Measurements from ENCODE around the gene SLC25A39. TPM values are rescaled to one million over a fixed set of nuclear protein-coding genes. Genes with fewer than 3 reads are reported as not detected.

The SLC25A39 gene
- total RNA-seq, 4 donors from 2014 or later, result 93.2 to 148 (median 107) TPM

- no peak for DNase-seq
- Histone ChIP-seq H3K27ac (peak within 1 kb of the TSS in 3 of 4 donors; percentile 45 to 58 (median 48)), H3K4me1 (peaks cover 3 to 59% (median 14%) of the 10 kb centered on the region in 3 donors), H3K36me3 (no peaks in the 10 kb centered on the region), H3K4me3 (peak within 1 kb of the TSS; percentile 64 to 84 (median 72)), H3K9me3 (no peaks in the 10 kb centered on the region), H3K27me3 (peaks cover 0 to 18% (median 0%) of the 10 kb centered on the region in 4 donors)
- TF ChIP-seq POLR2A (IDR thresholded peaks at IDR 0.05) (no peak), CTCF (IDR thresholded peaks at IDR 0.05) (peak; percentile 54 to 79 (median 66))
- WGBS, 2 donors, result 0 to 4% methylated on average over 1 to 8 of the region's 63 CpGs
- intact Hi-C loops (cut with DNase I), result no loop called here
Observed at GRCh38 chr17:44363613-44364159, 39.1 kb upstream of the SLC25A39 start, which contains the start of gene FAM171A2. Gene FAM171A2 (minus strand): TSS chr17:44363853. CDS start chr17:44363714, 139 bp downstream.

- intact Hi-C loops (cut with DNase I), result no loop called here
- no peaks in the 10 kb centered on the region for H3K36me3 ChIP-seq
- H3K9me3 ChIP-seq, result no peaks in the 10 kb centered on the region
- TF ChIP-seq CTCF (IDR thresholded peaks at IDR 0.05) (no peak), POLR2A (IDR thresholded peaks at IDR 0.05) (no peak)
- peaks cover 3 to 53% (median 14%) of the 10 kb centered on the region in 3 donors for H3K4me1 ChIP-seq
- H3K27me3 ChIP-seq, result peaks cover 0 to 15% (median 0%) of the 10 kb centered on the region in 4 donors
- DNase-seq, result no peak
- WGBS, 2 donors, result 0% methylated on average over 2 of the region's 45 CpGs; no CpG with 5 or more reads in 1 of the 2 donors
- H3K4me3 ChIP-seq, result peak overlapping the region; percentile 64 to 84 (median 72)
- H3K27ac ChIP-seq, result peak overlapping the region in 3 of 4 donors; percentile 45 to 58 (median 48)
Observed at GRCh38 chr17:44362949-44363612, 38.5 kb upstream of the SLC25A39 start.

GRCh38 chr17:44362459-44362948 is 37.9 kb upstream of the SLC25A39 start:
- no peak for TF ChIP-seq CTCF (IDR thresholded peaks at IDR 0.05)
- Histone ChIP-seq H3K4me3 (peak overlapping the region in 3 of 4 donors; percentile 64 to 84 (median 66)), H3K27ac (no peak overlapping the region), H3K4me1 (peaks cover 3 to 47% (median 14%) of the 10 kb centered on the region in 3 donors), H3K36me3 (no peaks in the 10 kb centered on the region), H3K27me3 (peaks cover 0 to 15% (median 0%) of the 10 kb centered on the region in 4 donors), H3K9me3 (no peaks in the 10 kb centered on the region)
- DNase-seq, result no peak
- intact Hi-C loops (cut with DNase I), result no loop called here
- 7 to 20% methylated on average over 1 to 3 of the region's 11 CpGs for WGBS, 2 donors

GRCh38 chr17:44361292-44362260 is 37.0 kb upstream of the SLC25A39 start:
- Histone ChIP-seq H3K27ac (no peak overlapping the region), H3K4me3 (no peak overlapping the region), H3K4me1 (peaks cover 3 to 38% (median 14%) of the 10 kb centered on the region in 3 donors), H3K36me3 (no peaks in the 10 kb centered on the region), H3K27me3 (peaks cover 0 to 15% (median 0%) of the 10 kb centered on the region in 4 donors), H3K9me3 (no peaks in the 10 kb centered on the region)
- no peak for DNase-seq
- WGBS, 2 donors, result 54 to 58% methylated on average over 5 to 9 of the region's 11 CpGs
- intact Hi-C loops (cut with DNase I), result no loop called here
- TF ChIP-seq CTCF (IDR thresholded peaks at IDR 0.05), result no peak
- no peak for TF ChIP-seq POLR2A (IDR thresholded peaks at IDR 0.05)
